HG02885 (cell line): ENCODE data around the gene RNF215.

Experiments used
- ATAC-seq: cut with Tn5 transposase; IDR thresholded peaks from one replicate; pipeline ENCODE4 v1.9.1; 2021; ENCODE audit warnings: mild to moderate bottlenecking; ENCODE audit not compliant: unreplicated experiment, poor library complexity

Gene RNF215

DNA sequence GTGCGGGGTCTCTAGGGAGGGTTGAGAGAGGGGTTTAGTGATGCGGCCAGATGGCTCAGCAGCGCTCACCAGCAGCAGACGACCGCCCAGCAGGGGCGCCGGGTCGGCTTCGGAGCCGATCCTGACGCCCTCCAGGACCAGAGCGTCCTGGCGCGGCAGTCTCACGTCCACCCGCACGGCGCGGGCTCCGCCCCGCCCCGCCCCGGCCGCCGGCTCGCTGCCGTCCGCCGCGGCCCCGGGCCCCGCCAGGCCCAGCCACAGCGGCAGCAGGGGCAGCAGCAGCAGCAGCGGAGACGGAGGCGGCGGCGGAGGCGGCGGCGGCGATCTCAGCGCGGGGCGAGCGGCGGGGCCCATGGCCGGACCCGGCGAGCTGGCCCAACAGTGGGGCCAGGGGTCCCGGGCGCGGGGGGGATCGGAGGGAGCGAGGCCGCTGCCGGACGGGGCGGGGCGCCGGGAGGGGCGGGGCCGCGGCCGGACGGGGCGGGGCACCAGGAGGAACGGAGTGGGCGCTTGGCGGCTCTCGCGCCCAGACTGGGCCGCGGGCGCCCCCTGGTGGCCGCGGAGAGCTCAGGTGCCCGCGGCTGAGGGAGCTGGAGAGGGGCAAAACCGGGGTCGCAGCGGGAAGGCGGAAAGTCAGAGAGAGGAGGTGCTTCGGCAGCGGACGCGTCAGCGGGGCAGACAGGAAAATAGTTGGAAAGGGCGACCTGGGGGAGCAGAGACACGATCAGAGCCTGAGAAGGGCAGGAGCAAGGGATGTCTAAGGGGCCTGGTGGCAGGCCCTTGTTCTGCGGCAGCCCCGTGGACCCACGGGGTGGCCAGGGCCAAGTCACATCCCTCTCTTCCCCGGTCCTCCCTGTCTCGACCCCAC, at the start of gene RNF215:
RNF215 (minus strand) TSS at position 452 of the 868 bp plus-strand sequence; CDS start at position 354, 98 bp downstream.
- peak; percentile 75 for ATAC-seq

DNA sequence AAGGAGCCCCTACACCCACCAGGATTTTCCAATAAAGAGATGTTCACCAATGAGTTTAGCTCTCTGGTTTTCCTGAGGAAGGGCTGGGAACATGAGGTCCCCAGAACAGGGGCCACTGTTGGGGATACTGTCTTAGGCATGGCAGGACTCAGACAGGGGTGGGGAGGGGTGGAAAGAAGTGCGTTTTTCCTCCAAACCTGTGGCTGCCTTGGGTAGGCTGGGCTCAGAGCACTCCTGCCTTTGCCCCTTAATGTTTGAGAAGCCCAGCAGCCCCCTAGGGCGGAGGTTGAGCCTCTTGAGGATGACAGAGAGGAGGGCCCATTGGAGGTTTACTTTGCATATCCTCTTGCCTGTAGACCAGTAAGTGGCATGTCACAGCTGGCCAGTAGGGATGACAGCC, 49.0 kb upstream of the RNF215 start:
- ATAC-seq = no peak

DNA sequence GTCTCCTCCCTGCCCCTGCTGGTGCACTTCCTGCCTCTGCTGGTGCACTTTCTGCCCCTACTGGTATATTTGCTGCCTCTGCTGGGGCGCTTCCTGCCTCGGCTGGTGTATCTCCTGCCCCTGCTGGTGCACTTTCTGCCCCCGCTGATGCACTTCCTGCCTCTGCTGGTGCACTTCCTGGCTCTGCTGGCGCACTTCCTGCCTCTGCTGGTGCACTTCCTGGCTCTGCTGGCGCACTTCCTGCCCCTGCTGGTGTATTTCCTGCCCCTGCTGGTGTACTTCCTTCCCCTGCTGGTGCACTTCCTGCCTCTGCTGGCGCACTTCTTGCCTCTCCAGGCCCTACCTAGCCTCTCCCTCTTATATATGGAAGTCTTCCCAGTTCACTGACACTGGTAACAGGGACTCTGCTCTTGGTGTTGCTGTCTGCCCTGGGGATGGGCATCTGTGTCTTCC, 48.5 kb upstream of the RNF215 start:
- no peak for ATAC-seq

DNA sequence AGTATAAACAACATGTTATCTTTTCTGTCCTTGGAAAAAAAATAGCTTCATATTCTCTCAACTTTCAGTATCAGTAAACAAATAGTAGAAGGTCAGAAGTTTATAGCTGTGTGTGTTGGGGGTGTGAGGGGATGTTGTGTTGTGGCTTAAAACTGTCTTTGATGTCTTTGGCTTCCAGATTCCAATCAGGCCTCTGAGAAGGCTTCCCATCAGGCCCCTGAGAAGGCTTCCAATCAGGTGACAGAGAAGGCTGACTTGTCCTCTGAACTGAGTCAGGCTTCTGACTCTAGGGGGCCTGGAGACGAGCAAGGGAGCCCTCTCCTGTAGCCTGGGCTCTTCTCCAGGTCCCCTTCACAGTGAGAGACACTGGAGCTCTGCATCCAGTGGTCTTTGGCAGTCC, 47.6 kb upstream of the RNF215 start:
- ATAC-seq = no peak

DNA sequence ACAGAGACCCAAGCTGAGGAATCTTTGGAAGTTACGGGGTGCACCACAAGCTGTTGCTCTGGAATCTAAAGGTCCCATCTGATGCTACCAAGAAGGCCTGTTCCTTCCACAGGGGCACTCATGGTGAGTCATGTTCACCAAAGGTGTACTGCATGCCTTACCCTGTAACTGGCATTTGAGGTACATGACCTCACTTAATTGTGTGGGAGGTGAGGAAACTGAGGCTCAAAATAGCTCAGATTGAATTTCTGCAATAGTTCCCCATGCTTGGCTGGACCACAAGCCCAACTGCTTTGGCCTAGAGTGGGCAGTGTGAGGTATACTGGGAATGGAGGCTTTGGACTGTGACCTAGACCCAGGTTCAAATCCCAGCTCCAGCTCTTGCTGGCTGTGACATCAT, 46.6 kb upstream of the RNF215 start:
- ATAC-seq = no peak

DNA sequence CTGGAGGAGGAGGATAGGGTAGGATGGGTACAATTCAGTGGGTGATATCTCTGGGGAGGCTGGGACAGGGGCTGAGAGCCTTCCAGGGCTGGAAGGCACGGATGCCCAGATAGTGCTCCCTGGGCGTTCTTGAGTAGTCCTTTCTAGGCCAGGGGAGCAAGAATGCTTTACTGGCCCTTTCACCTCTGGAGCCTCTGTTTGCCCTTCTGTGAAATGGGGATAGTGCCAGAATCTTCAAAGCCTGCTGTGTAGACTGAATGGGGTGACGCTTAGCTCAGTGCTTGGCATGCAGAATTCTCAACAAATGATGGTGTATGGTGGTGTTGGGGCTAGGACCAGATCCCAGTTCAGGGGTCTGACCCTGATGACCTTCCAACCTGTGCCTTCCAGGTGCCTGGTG, 46.0 kb upstream of the RNF215 start:
- ATAC-seq = no peak

DNA sequence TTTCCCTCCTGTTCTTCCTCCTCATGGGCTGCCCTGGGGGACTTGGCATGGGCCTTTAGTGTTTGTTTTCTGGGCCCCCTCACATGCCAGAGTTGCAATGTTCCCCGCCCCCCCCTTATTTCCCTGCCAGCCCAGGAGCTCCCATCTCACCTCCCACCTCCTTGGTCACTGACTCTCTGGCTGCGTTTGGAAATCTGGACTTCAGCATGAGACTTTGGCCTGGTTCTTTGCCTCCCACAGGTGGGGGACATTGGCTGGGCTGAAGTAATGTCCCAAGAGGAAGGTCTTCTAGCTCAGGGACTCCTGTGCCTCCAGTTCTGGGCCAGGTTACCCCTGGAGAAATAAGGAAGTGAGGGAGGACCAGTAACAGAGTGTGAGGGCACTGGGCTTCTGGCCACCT, 45.3 kb upstream of the RNF215 start:
- ATAC-seq = no peak

DNA sequence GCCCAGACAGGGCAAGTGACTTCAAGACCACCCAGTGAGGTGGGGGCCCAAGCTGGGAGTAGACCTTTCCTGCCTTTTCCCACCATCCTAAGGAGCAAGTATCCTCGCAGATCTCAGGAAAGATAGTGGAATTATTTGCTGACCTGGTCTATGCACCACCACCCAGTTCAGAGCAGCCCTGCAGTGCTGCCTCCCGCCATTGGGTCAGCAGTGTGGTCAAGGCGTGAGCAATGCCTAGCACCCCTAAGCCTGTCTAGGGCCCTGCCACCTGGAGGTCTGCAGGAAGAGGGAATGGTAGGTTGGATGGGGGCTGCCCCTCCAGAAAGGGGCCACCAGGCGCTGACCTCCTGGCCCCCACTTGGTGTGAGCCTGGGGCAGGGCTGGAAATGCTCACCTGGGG, 44.9 kb upstream of the RNF215 start:
- ATAC-seq = no peak

DNA sequence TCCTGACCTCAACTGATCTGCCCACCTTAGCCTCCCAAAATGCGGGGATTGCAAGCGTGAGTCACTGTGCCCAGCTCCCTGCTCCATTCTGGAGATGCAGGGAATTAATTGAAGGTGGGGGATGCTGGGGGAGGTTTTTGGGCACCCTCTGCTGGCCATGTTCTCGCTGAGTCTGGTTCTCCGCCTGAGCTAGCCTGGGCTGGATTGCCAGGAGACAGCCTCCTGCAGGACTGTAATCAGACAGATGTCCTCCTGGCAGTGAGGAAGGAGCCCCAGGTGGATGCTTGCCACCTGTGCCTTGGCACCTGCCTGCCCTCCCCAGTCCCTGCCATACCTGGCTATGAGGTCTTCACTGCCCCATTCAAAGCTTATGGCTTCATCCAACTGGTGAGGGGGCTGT, 43.7 kb upstream of the RNF215 start:
- ATAC-seq = no peak

DNA sequence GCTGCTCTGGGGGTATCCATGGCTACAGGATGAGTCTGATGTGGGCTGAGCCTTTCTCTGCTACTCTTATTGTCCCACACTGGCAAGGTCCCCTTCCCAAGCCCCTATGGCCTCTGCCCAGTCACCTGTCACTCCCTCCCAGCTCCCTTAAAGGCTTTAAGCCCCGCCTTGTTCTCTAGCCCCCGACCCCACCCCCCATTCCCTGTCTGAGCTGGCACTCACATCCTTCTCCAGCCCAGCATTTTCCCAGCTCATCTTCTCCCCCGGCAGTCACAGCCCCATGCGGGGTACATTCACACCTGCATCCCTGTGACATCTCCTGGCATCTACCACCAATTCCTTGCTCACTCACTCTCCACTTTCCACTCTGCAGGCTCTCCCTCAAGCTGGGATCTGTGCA, 42.7 kb upstream of the RNF215 start:
- no peak for ATAC-seq

DNA sequence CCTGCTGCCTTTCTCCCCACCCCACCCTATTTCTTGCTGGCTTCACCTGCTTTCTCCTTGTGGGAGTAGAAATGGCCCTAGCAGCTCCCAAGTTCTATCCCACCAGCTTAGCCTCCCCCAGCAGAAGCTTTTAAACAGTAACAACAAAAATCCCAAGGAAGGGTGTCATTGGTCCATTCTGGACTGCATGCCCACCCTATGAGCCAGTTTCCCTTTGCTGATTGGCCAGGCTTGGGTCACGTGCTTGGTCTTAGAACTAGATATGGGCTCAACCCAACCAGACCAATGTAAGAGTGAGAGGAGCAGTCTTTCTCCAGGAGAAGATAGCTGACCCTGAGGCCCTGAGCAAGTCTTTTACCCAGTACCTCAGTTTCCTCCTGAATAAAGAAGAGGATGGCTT, 40.7 kb upstream of the RNF215 start:
- no peak for ATAC-seq

DNA sequence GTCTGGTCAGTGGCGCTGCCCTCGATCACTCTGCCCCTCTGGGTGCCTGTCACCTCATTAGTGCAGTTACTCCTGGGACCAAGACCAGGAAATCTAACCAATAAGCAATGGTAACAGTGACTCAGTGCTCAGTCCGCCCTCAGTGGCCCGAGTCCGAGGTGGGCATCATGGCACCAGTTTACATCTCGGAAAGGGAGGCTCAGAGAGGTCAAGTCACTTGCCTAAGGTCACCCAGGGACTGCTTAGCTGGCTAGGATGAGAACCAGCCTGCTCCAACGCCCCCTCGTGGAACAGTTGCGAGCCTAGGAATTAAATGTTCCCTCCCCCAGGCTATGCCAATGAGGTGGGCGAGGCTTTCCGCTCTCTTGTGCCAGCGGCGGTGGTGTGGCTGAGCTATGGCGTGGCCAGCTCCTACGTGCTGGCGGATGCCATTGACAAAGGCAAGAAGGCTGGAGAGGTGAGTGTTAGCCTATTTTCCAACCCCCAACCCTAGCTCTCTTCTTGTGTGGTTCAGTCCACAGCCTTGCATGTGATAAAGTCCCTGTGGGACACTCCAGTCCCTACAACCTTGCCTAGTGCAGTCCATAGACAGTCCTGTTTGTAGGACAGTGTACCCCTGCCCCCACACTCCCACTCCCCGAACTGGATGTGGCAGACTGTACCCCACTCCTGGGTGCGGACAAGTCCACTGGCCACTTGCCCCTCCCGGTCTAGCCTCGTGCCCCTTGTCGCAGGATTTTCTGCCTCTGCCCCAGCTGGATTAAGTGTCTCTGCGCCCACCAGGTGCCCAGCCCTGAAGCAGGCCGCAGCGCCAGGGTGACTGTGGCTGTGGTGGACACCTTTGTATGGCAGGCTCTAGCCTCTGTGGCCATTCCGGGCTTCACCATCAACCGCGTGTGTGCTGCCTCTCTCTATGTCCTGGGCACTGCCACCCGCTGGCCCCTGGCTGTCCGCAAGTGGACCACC, 39.5 kb upstream of the RNF215 start:
- no peak for ATAC-seq

DNA sequence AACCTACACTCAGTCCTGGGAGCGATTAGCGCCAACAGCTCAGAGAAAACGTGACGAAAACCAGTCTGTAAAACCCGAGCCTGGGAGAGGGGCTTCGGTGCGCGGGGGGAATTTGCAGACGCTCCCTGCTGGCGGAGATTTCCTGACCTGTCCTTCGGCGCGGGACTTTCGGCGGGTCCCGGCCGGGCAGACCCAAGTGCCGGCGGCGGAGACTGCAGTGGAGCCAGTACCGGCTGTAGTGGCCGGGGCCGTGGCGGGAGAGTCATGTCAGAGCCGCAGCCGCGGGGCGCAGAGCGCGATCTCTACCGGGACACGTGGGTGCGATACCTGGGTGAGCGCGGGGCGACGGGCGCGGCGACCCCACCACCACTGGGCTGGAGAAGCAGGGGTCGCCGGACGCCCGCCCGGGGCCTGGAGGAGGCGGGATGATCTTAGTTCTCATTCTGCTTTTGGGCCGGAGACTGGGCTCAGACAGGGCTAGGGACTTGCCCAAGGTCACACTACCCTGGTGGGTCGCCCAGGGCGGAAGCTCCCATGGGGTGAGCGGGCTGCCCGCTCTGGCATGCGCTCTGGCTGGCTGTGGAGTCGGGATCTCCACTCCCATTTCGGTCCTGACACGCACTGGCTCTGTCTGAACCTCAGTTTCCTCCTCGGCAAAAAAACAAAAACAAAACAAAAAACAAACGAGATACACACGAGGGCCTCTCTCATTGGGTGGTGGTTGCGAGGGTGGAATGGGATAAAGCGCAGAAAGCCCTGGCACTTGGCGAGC, 38.6 kb upstream of the RNF215 start, which contains the start of gene MTFP1:
MTFP1 (plus strand) TSS at position 153 of the 772 bp plus-strand sequence; CDS start at position 265, 112 bp downstream.
- ATAC-seq = no peak

DNA sequence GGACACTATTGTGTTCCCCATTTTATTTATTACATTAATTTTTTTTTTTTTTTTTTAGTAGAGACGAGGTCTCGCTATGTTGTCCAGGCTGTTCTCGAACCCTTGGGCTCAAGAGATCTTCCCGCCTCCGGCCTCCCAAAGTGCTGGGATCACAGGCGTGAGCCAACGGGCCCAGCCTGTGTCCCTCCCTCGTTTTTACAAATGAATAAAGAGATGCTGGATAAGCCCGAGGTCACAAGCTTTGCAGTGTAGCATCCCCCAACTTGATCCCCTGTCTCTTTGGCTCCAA, 38.1 kb upstream of the RNF215 start:
- ATAC-seq = no peak

DNA sequence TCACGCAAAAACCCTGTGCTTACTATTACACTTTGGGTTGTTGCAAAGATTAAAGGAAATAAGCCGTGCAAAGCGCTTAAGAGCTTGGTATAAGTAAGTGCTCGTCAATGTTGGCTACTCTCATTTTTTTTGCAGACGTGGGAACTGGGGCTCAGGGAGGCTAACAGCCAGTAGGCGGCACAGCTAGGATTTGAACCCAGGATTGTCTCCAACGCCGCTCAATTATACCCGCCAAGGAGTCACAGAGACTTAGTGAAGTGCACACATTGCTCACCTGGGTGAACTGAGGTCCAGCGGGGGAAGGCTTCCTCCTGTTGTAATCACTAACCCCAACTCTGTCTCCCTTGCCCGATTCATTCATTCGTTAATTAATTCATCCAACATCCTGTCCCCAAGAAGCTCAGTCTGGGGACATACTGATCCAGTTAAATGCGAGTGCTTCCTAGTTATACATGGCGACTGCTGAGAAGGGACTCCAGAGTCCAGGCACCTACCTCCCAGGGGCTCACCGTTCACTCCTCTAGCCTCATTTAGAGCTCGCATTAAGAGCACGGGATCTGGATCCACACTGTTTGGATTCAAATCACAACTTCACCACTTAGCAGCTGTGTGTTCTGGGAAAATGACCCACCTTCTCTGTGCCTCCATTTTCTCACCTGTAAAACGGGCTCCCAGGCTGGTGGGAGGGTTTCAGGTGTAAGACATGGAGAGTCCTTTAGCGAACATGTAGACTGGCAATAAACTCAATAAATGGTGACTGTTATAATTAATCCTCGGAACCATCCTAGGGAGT, 37.5 kb upstream of the RNF215 start:
- no peak for ATAC-seq

DNA sequence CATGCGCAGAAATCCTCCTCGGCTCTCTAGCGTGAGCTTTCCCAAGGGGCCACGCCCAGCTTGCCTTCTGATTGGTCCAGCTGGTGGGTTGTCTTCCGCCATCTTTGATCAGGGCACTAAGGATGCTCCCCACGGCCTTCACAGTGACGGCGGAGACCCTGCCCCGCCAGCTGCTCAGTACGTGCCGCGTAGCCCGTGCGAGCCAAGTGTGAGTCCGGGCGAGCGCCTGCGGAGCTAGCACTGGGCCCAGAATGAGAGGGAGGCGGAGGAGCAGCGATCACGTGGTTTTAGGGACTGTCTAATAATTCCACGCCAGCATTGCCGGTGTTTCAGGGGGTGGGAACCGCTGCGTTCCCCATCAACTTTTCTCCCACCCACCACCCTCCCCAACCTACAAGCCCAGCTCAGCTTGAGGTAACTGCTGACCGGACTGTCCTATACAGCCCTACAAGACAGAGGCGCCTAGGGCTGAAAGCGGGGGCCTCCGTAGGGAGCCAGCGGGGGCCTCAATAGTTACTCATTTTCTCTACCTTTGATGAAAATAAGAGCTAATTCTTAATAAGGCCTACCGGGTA, 36.8 kb upstream of the RNF215 start:
- ATAC-seq = peak; percentile 88

DNA sequence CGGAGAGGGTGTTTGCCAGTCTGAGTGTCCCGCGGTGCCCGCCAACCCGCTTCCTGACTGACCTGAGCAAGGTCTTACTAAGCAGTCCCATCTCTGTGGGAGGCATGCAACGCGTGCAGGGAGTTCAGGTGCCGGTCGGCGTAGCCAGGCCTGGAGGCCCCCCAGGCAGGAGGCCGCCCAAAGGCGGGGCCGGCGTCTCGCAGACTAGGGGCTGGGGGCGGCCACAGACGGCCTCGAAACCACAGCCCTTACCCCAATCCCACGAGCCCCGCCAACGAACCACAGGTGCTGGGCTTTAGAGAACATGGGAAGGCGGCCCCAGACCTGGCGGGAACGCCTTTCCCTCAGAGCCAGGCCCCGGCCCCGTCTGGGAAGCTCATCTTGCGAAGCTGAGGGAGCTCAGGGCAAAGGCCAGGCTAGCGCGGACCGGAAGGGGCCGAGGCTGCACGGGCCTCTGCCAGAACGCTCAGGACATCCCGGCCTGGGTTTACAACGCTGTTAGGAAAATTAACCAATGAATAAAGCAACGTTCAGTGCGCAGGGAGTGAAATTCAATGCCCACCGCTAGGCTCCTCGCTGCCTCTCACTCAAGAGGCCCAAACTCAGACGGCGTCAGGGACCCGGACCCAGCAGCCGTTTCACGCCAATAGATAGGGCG, 36.2 kb upstream of the RNF215 start:
- ATAC-seq = peak; percentile 26

DNA sequence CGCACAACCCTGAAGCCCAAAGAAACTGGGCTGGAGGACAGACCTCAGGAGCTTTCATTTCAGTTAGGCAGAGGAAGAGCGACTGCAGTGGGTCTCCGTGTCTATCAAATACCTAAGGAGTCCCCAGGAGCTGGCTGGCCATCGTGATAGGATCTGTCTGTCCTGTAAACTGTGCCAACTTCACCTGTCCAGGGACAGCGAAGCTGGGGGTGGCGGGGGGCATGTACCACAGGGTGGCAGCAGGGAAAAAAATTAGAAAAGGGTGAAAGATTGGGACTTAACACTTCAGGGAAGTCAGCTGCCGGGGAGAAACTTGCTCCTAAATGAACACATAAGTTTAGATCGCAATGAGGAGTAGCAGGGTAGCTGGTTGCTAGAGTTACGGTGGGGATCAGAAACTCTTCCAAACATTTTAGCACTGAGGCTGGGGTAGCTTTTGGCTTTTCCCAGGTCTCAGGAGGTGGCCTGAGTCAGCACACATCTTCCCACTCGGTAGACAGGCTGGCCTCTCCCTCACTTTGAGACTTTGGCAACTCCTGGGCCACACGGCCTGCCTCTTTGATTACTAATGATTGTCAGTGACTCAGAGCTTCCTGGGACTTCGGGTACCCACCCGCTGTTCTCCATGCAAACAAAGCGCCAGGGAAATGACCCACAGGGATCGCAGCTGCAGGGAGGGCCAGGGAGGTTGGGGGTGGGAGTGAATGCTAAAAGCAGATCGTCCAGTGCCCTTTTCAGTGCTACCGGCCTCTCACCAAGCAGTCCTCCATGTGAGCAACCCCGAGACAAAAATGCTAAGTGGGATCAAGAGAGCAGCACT, 35.5 kb upstream of the RNF215 start:
- no peak for ATAC-seq
